Effector memory CD8-positive, alpha-beta T cell (primary cell): ENCODE results near the gene CYS1.
A peak's percentile ranks its signal among the peaks of the same experiment; 100 is the strongest.
"Not testable (repeated sequence)": the region's sequence is repeated elsewhere in the genome, so short reads cannot be mapped to it uniquely, and the experiment has no call there.

Experiments
- ATAC-seq: fragments of 150-1000 bp; cut with Tn5 transposase; replicated peaks from 2 replicates; pipeline ENCODE4 v1.10.0; 2021; ENCODE audit warnings: mild to moderate bottlenecking, moderate library complexity
- DNase-seq, 3 experiments: peaks; one replicate each; pipeline ENCODE4 v3.0.0; 2021
- H3K27ac Mint-ChIP-seq, 2 donors: one replicate each; pipeline ENCODE4 v1.8.0; 2022; ENCODE audit warnings: mild to moderate bottlenecking in 2 of 2, mixed read lengths in 2 of 2, moderate library complexity in 2 of 2
- H3K27me3 Mint-ChIP-seq, 2 donors: one replicate each; pipeline ENCODE4 v1.8.0; 2022; ENCODE audit warnings: mixed read lengths in 2 of 2
- H3K36me3 Mint-ChIP-seq: one replicate; pipeline ENCODE4 v1.8.0; 2022; ENCODE audit warnings: mild to moderate bottlenecking, moderate library complexity, mixed read lengths; ENCODE audit not compliant: insufficient read depth
- H3K4me1 Mint-ChIP-seq, 2 donors: one replicate each; pipeline ENCODE4 v1.8.0; 2022; ENCODE audit warnings: low read depth in 2 of 2, mixed read lengths in 2 of 2
- H3K4me3 Mint-ChIP-seq, 2 donors: one replicate each; pipeline ENCODE4 v1.8.0; 2022; ENCODE audit warnings: mild to moderate bottlenecking in 2 of 2, mixed read lengths in 2 of 2, moderate library complexity in 2 of 2
- H3K9me3 Mint-ChIP-seq, 2 donors: one replicate each; pipeline ENCODE4 v1.8.0; 2022; ENCODE audit warnings: mixed read lengths in 2 of 2

Gene CYS1

GRCh38 chr2:10012963-10013461 is 67.2 kb downstream of the CYS1 start:
- DNase-seq (no peak), ATAC-seq (no peak)
- H3K27ac Mint-ChIP-seq: no peak overlapping the region
- no peak overlapping the region for H3K4me3 Mint-ChIP-seq
- no peaks in the 10 kb centered on the region for H3K36me3 Mint-ChIP-seq
- no peaks in the 10 kb centered on the region for H3K4me1 Mint-ChIP-seq
- no peaks in the 10 kb centered on the region for H3K9me3 Mint-ChIP-seq
- H3K27me3 Mint-ChIP-seq: peaks cover 7 to 16% of the 10 kb centered on the region in 2 donors

GRCh38 chr2:10012366-10012962 is 67.7 kb downstream of the CYS1 start:
- H3K4me3 Mint-ChIP-seq, H3K9me3 Mint-ChIP-seq, H3K36me3 Mint-ChIP-seq, H3K4me1 Mint-ChIP-seq, DNase-seq, H3K27ac Mint-ChIP-seq, ATAC-seq: not testable (repeated sequence)
- peaks cover 12 to 21% of the 10 kb centered on the region in 2 donors for H3K27me3 Mint-ChIP-seq

GRCh38 chr2:10011606-10012325 is 68.4 kb downstream of the CYS1 start:
- H3K27ac Mint-ChIP-seq, ATAC-seq, H3K36me3 Mint-ChIP-seq, H3K4me1 Mint-ChIP-seq, H3K4me3 Mint-ChIP-seq, H3K9me3 Mint-ChIP-seq, DNase-seq: not testable (repeated sequence)
- peaks cover 19 to 28% of the 10 kb centered on the region in 2 donors for H3K27me3 Mint-ChIP-seq

DNA sequence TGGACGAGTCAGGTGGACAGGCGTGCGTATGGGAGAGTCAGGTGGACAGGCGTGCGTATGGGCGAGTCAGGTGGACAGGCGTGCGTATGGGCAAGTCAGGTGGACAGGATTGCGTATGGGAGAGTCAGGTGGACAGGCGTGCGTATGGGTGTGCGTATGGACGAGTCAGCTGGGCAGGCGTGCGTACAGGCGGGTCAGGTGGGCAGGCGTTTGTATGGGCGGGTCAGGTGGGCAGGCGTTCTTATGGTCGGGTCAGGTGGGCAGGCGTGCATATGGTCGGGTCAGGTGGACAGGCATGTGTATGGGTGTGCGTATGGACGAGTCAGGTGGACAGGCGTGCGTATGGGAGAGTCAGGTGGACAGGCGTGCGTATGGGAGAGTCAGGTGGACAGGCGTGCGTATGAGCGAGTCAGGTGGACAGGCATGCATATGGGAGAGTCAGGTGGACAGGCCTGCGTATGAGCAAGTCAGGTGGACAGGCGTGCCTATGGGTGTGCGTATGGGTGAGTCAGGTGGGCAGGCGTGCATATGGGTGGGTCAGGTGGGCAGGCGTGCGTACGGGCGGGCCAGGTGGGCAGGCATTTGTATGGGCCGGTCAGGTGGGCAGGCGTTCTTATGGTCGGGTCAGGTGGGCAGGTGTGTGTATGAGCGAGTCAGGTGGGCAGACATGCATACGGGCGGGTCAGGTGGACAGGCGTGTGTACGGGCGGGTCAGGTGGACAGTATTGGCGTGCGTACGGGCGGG is 69.2 kb downstream of the CYS1 start:
- not testable (repeated sequence) for ATAC-seq, H3K36me3 Mint-ChIP-seq, H3K9me3 Mint-ChIP-seq, H3K4me1 Mint-ChIP-seq, H3K4me3 Mint-ChIP-seq, DNase-seq, H3K27ac Mint-ChIP-seq
- H3K27me3 Mint-ChIP-seq: peaks cover 20 to 32% of the 10 kb centered on the region in 2 donors

GRCh38 chr2:10009811-10010781 is 70.1 kb downstream of the CYS1 start:
- no peaks in the 10 kb centered on the region for H3K36me3 Mint-ChIP-seq
- ATAC-seq: no peak
- no peak overlapping the region for H3K27ac Mint-ChIP-seq
- H3K9me3 Mint-ChIP-seq: no peaks in the 10 kb centered on the region
- no peak overlapping the region for H3K4me3 Mint-ChIP-seq
- peaks cover 20 to 39% of the 10 kb centered on the region in 2 donors for H3K27me3 Mint-ChIP-seq
- DNase-seq: no peak
- no peaks in the 10 kb centered on the region for H3K4me1 Mint-ChIP-seq

- H3K36me3 Mint-ChIP-seq: no peaks in the 10 kb centered on the region
- no peak overlapping the region for H3K27ac Mint-ChIP-seq
- no peak for DNase-seq
- no peak for ATAC-seq
- no peak overlapping the region for H3K4me3 Mint-ChIP-seq
- no peaks in the 10 kb centered on the region for H3K4me1 Mint-ChIP-seq
- H3K27me3 Mint-ChIP-seq: peaks cover 20 to 47% of the 10 kb centered on the region in 2 donors
- no peaks in the 10 kb centered on the region for H3K9me3 Mint-ChIP-seq
These were observed 70.9 kb downstream of the CYS1 start for GRCh38 chr2:10009271-10009810.

GRCh38 chr2:10008809-10009176 is 71.4 kb downstream of the CYS1 start:
- ATAC-seq: no peak
- Mint-ChIP-seq H3K4me3 (no peak overlapping the region), H3K4me1 (no peaks in the 10 kb centered on the region), H3K27me3 (peaks cover 20 to 52% of the 10 kb centered on the region in 2 donors), H3K27ac (no peak overlapping the region), H3K36me3 (no peaks in the 10 kb centered on the region), H3K9me3 (no peaks in the 10 kb centered on the region)
- DNase-seq: no peak

- no peak overlapping the region for H3K4me3 Mint-ChIP-seq
- no peaks in the 10 kb centered on the region for H3K36me3 Mint-ChIP-seq
- ATAC-seq: no peak
- peaks cover 20 to 54% of the 10 kb centered on the region in 2 donors for H3K27me3 Mint-ChIP-seq
- no peaks in the 10 kb centered on the region for H3K4me1 Mint-ChIP-seq
- no peaks in the 10 kb centered on the region for H3K9me3 Mint-ChIP-seq
- peak overlapping the region in 1 of 2 donors; percentile 29 for H3K27ac Mint-ChIP-seq
- DNase-seq: no peak
These were observed 72.0 kb downstream of the CYS1 start for GRCh38 chr2:10007921-10008808.

DNA sequence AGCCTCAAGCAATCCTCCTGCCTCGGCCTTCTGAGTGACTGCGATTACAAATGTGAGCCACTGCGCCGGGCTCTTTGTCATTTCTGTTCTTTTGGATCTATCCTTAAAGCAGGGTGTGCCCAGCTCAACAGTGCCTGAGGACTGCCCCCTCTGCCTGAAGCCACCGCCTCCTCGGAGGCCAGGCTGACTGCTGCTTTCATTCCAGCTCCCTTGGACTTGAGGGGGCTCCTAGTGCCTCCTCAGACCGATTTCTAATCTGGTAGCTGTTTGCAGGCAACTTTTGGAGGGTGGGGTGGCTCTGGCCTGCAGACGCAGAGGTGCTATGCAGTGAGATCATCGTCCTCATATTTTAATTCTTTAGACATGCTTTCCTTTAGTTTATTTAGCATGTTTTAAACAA is 72.8 kb downstream of the CYS1 start:
- Mint-ChIP-seq H3K4me1 (no peaks in the 10 kb centered on the region), H3K4me3 (no peak overlapping the region), H3K9me3 (no peaks in the 10 kb centered on the region), H3K36me3 (no peaks in the 10 kb centered on the region), H3K27ac (peak overlapping the region in 1 of 2 donors; percentile 29), H3K27me3 (peaks cover 20 to 54% of the 10 kb centered on the region in 2 donors)
- no peak for DNase-seq
- no peak for ATAC-seq
